ENCODE data around the gene SLIT1. TPM values are rescaled to one million over a fixed set of nuclear protein-coding genes. Genes with fewer than 3 reads are reported as not detected.
A peak's percentile ranks its signal among the peaks of the same experiment; 100 is the strongest.

The SLIT1 gene
- total RNA-seq, 1 donor, result not detected

GRCh38 chr10:97065128-97065527 lies 120.6 kb downstream of the SLIT1 start:
- Histone ChIP-seq H3K27ac (ENCODE audit: low read depth, low read length) (no peak overlapping the region), H3K4me2 (ENCODE audit: insufficient read depth, low read length) (no peak overlapping the region), H3K27me3 (ENCODE audit: insufficient read depth, low read length) (peaks cover 4% of the 10 kb centered on the region), H2AFZ (ENCODE audit: low read length) (no peak overlapping the region), H3K9me3 (ENCODE audit: low read depth, low read length) (peaks cover 4% of the 10 kb centered on the region), H3K79me2 (ENCODE audit: insufficient read depth, low read length) (no peaks in the 10 kb centered on the region), H3K36me3 (ENCODE audit: insufficient read depth, low read length) (no peaks in the 10 kb centered on the region), H3K4me1 (ENCODE audit: insufficient read depth, low read length) (no peaks in the 10 kb centered on the region), H3K4me3 (ENCODE audit: insufficient read depth, low read length) (no peak overlapping the region), H4K20me1 (ENCODE audit: insufficient read depth, low read length) (no peaks in the 10 kb centered on the region)
- TF ChIP-seq, protein P1, sequence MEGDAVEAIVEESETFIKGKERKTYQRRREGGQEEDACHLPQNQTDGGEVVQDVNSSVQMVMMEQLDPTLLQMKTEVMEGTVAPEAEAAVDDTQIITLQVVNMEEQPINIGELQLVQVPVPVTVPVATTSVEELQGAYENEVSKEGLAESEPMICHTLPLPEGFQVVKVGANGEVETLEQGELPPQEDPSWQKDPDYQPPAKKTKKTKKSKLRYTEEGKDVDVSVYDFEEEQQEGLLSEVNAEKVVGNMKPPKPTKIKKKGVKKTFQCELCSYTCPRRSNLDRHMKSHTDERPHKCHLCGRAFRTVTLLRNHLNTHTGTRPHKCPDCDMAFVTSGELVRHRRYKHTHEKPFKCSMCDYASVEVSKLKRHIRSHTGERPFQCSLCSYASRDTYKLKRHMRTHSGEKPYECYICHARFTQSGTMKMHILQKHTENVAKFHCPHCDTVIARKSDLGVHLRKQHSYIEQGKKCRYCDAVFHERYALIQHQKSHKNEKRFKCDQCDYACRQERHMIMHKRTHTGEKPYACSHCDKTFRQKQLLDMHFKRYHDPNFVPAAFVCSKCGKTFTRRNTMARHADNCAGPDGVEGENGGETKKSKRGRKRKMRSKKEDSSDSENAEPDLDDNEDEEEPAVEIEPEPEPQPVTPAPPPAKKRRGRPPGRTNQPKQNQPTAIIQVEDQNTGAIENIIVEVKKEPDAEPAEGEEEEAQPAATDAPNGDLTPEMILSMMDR (IDR thresholded peaks at IDR 0.05; ENCODE audit: extremely low read depth, low read depth, low read length), result no peak
- DNase-seq (ENCODE audit: insufficient read length, low spot score, missing footprints), result peak; percentile 46

- DNase-seq (ENCODE audit: insufficient read length, low spot score, missing footprints), result peak; percentile 81
- Histone ChIP-seq H3K36me3 (ENCODE audit: insufficient read depth, low read length) (no peaks in the 10 kb centered on the region), H4K20me1 (ENCODE audit: insufficient read depth, low read length) (no peaks in the 10 kb centered on the region), H3K27ac (ENCODE audit: low read depth, low read length) (no peak overlapping the region), H3K4me1 (ENCODE audit: insufficient read depth, low read length) (no peaks in the 10 kb centered on the region), H3K4me2 (ENCODE audit: insufficient read depth, low read length) (no peak overlapping the region), H2AFZ (ENCODE audit: low read length) (no peak overlapping the region), H3K9me3 (ENCODE audit: low read depth, low read length) (no peaks in the 10 kb centered on the region), H3K27me3 (ENCODE audit: insufficient read depth, low read length) (peaks cover 4% of the 10 kb centered on the region), H3K4me3 (ENCODE audit: insufficient read depth, low read length) (no peak overlapping the region), H3K79me2 (ENCODE audit: insufficient read depth, low read length) (no peaks in the 10 kb centered on the region)
- TF ChIP-seq, protein P1 (IDR thresholded peaks at IDR 0.05; ENCODE audit: extremely low read depth, low read depth, low read length), result no peak
Measured at GRCh38 chr10:97063983-97064837, 121.5 kb downstream of the SLIT1 start.

DNA sequence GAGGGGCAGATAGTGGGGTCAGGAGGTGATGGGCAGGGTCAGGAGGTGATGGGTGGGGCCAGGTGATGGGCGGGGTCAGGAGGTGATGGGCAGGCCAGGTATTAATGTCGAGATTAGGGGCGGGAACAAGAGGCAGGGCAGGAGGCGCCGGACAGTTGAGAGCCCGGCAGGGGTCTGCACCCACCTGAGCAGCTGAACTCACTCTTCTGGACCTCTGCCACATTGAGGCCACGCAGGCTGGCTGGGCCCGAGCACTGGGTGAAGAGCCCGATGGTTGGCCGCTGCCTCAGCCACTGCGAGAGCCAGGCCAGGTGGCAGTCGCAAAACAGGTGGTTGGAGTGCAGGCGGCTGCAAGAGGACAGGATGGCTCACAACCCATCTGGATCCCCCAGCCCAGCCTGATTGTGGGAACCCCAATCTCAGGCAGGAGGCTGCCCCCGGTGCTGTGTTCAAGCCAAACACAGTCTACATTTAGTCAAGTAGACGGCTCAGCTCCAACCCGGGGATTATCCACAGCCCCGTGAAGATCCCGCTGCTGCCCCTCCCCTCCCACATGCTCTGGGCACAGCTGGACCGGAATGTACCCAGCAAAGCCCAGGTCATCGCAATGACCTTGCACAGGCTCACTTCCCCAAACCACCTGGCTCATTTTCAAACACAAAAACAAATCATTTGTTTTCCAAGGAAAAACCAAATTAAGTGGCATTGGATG lies 122.3 kb downstream of the SLIT1 start:
- Histone ChIP-seq H3K27ac (ENCODE audit: low read depth, low read length) (no peak overlapping the region), H3K9me3 (ENCODE audit: low read depth, low read length) (no peaks in the 10 kb centered on the region), H2AFZ (ENCODE audit: low read length) (no peak overlapping the region), H3K4me1 (ENCODE audit: insufficient read depth, low read length) (no peaks in the 10 kb centered on the region), H3K27me3 (ENCODE audit: insufficient read depth, low read length) (peaks cover 4% of the 10 kb centered on the region), H3K79me2 (ENCODE audit: insufficient read depth, low read length) (no peaks in the 10 kb centered on the region), H4K20me1 (ENCODE audit: insufficient read depth, low read length) (no peaks in the 10 kb centered on the region), H3K4me3 (ENCODE audit: insufficient read depth, low read length) (no peak overlapping the region), H3K4me2 (ENCODE audit: insufficient read depth, low read length) (no peak overlapping the region), H3K36me3 (ENCODE audit: insufficient read depth, low read length) (no peaks in the 10 kb centered on the region)
- TF ChIP-seq, protein P1 (IDR thresholded peaks at IDR 0.05; ENCODE audit: extremely low read depth, low read depth, low read length), result no peak
- peak; percentile 59 for DNase-seq (ENCODE audit: insufficient read length, low spot score, missing footprints)

DNA sequence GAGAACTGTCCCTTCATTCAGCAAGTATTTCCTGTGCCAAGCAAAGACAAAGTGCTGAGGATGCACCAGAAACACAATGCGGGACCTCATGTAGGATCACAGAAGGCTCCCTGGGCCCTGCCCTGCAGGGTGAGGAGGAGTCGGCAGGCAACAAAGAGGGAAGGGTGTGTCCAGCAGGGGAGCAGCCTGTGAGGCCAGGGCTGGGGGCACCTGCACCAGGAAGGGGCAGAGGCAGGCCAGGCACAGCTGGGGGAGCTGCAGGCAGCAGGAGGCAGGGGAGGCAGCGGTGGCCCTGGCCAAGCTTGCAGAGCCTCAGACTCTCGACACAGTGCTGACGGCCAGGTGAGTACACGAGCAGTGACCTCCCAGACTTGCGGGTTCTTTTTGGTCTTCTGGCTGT lies 123.3 kb downstream of the SLIT1 start:
- Histone ChIP-seq H4K20me1 (ENCODE audit: insufficient read depth, low read length) (no peaks in the 10 kb centered on the region), H3K27me3 (ENCODE audit: insufficient read depth, low read length) (peaks cover 4% of the 10 kb centered on the region), H2AFZ (ENCODE audit: low read length) (no peak overlapping the region), H3K4me3 (ENCODE audit: insufficient read depth, low read length) (no peak overlapping the region), H3K4me2 (ENCODE audit: insufficient read depth, low read length) (no peak overlapping the region), H3K9me3 (ENCODE audit: low read depth, low read length) (no peaks in the 10 kb centered on the region), H3K36me3 (ENCODE audit: insufficient read depth, low read length) (no peaks in the 10 kb centered on the region), H3K79me2 (ENCODE audit: insufficient read depth, low read length) (no peaks in the 10 kb centered on the region), H3K27ac (ENCODE audit: low read depth, low read length) (no peak overlapping the region), H3K4me1 (ENCODE audit: insufficient read depth, low read length) (no peaks in the 10 kb centered on the region)
- DNase-seq (ENCODE audit: insufficient read length, low spot score, missing footprints), result peak; percentile 73
- TF ChIP-seq, protein P1 (IDR thresholded peaks at IDR 0.05; ENCODE audit: extremely low read depth, low read depth, low read length), result no peak

Measured in osteoblast (primary cell).